HEK293 (cell line): Measurements from ENCODE around the gene BMS1.

Experiments
- CTCF ChIA-PET: fragments of 350-600 bp; formaldehyde crosslinking; extraction: SDS; loops from one replicate; lab custom pipeline; 2021; ENCODE audit warnings: antibody characterized with exemption; lab: Yijun Ruan, JAX
- POLR2A ChIA-PET: fragments of 300-600 bp; formaldehyde crosslinking; extraction: SDS; loops from one replicate; lab custom pipeline; 2020; ENCODE audit warnings: antibody characterized with exemption, inconsistent platforms; lab: Yijun Ruan, JAX
- H3K27ac ChIP-seq: fragments of 200-500 bp; sonication (Bioruptor generic); 2 replicates; pipeline ENCODE4 v1.5.1; 2014; ENCODE audit warnings: low read depth, low read length, control low read depth, inconsistent platforms; ENCODE audit errors: extremely low read depth
- H3K36me3 ChIP-seq, 2 experiments: fragments of 200-500 bp in 1 of 2; sonication (Bioruptor generic) in 1 of 2; 1 replicate in 1 of 2; 2 replicates in 1 of 2; pipeline ENCODE4 v1.5.1; 2014 to 2017; ENCODE audit warnings: inconsistent platforms in 2 of 2, low read length in 2 of 2; ENCODE audit not compliant: control insufficient read depth in 2 of 2, insufficient read depth in 1 of 2
- H3K4me1 ChIP-seq: fragments of 200-500 bp; sonication (Bioruptor generic); 2 replicates; pipeline ENCODE4 v1.5.1; 2014; ENCODE audit warnings: mild to moderate bottlenecking, low read length, inconsistent platforms; ENCODE audit not compliant: control insufficient read depth, insufficient read depth
- H3K4me3 ChIP-seq: 2 replicates; pipeline ENCODE4 v1.5.1; 2011; ENCODE audit warnings: low read depth, mild to moderate bottlenecking, control low read depth, low read length, moderate library complexity
- H3K9me3 ChIP-seq: fragments of 200-500 bp; sonication (Bioruptor generic); 2 replicates; pipeline ENCODE4 v1.5.1; 2014; ENCODE audit warnings: low read depth, low read length, inconsistent platforms; ENCODE audit not compliant: control insufficient read depth, insufficient read depth
- BCL11B ChIP-seq: fragments of 450-650 bp; formaldehyde crosslinking; IDR thresholded peaks from 2 replicates; pipeline ENCODE4 v1.5.1; 2016; ENCODE audit warnings: low read depth, missing biosample characterization, missing genetic modification characterization
- GLIS2 ChIP-seq: fragments of 450-650 bp; formaldehyde crosslinking; IDR thresholded peaks from 2 replicates; pipeline ENCODE4 v1.5.1; 2016; ENCODE audit warnings: missing biosample characterization, missing genetic modification characterization
- OSR2 ChIP-seq: fragments of 450-650 bp; formaldehyde crosslinking; IDR thresholded peaks from 2 replicates; pipeline ENCODE4 v1.5.1; 2016; ENCODE audit warnings: missing biosample characterization, missing genetic modification characterization
- ZNF114 ChIP-seq: fragments of 450-650 bp; formaldehyde crosslinking; IDR thresholded peaks from 2 replicates; pipeline ENCODE4 v1.5.0; 2017; ENCODE audit warnings: missing biosample characterization, missing genetic modification characterization
- ZNF174 ChIP-seq: fragments of 450-650 bp; formaldehyde crosslinking; IDR thresholded peaks from 2 replicates; pipeline ENCODE4 v1.5.0; 2017; ENCODE audit warnings: missing biosample characterization, mild to moderate bottlenecking, missing genetic modification characterization
- ZNF175 ChIP-seq: fragments of 450-650 bp; formaldehyde crosslinking; IDR thresholded peaks from 2 replicates; pipeline ENCODE4 v1.5.1; 2016; ENCODE audit warnings: missing biosample characterization, missing genetic modification characterization
- ZNF184 ChIP-seq: fragments of 450-650 bp; IDR thresholded peaks from 2 replicates; pipeline ENCODE4 v1.5.1; 2018; ENCODE audit warnings: missing biosample characterization, mild to moderate bottlenecking, missing genetic modification characterization
- ZNF394 ChIP-seq: fragments of 450-650 bp; formaldehyde crosslinking; IDR thresholded peaks from 2 replicates; pipeline ENCODE4 v1.5.1; 2016; ENCODE audit warnings: missing biosample characterization, missing genetic modification characterization, mild to moderate bottlenecking, moderate library complexity, borderline replicate concordance
- ZNF513 ChIP-seq: fragments of 450-650 bp; IDR thresholded peaks from 2 replicates; pipeline ENCODE4 v1.5.1; 2018; ENCODE audit warnings: missing biosample characterization, missing genetic modification characterization
- ZNF555 ChIP-seq: fragments of 450-650 bp; formaldehyde crosslinking; conservative IDR thresholded peaks from 2 replicates; pipeline ENCODE4 v1.5.1; 2017; ENCODE audit warnings: missing biosample characterization, mild to moderate bottlenecking, missing genetic modification characterization, inconsistent platforms
- ZNF707 ChIP-seq: fragments of 450-650 bp; formaldehyde crosslinking; IDR thresholded peaks from 2 replicates; pipeline ENCODE4 v1.5.1; 2016; ENCODE audit warnings: missing biosample characterization, missing genetic modification characterization
- ZNF791 ChIP-seq: fragments of 450-650 bp; formaldehyde crosslinking; IDR thresholded peaks from 2 replicates; pipeline ENCODE4 v1.5.1; 2016; ENCODE audit warnings: missing biosample characterization, missing genetic modification characterization
- ZNF843 ChIP-seq: fragments of 450-650 bp; formaldehyde crosslinking; IDR thresholded peaks from 2 replicates; pipeline ENCODE4 v1.5.1; 2016; ENCODE audit warnings: missing biosample characterization, missing genetic modification characterization
- TF ChIP-seq, protein P1 (sequence below): fragments of 450-650 bp; formaldehyde crosslinking; IDR thresholded peaks from 2 replicates; pipeline ENCODE4 v1.5.1; 2016; ENCODE audit warnings: missing biosample characterization, missing genetic modification characterization
- TF ChIP-seq, protein P2 (sequence below): fragments of 450-650 bp; formaldehyde crosslinking; IDR thresholded peaks from 2 replicates; pipeline ENCODE4 v1.5.1; 2016; ENCODE audit warnings: missing biosample characterization, missing genetic modification characterization
- TF ChIP-seq, protein P3 (sequence below): fragments of 450-650 bp; formaldehyde crosslinking; IDR thresholded peaks from 2 replicates; pipeline ENCODE4 v1.5.1; 2016; ENCODE audit warnings: missing biosample characterization, missing genetic modification characterization

Gene BMS1

GRCh38 chr10:42802876-42803275 lies 20.3 kb downstream of the BMS1 start:
- no peaks in the 10 kb centered on the region for H3K9me3 ChIP-seq
- H3K4me3 ChIP-seq: no peak overlapping the region
- ChIA-PET CTCF (interaction anchor here (0.6 to 1.1 kb wide), 3 partner anchors 20 to 69 kb away, joined by 3 to 5 read pairs (median 4); partner anchors contain the start of gene BMS1), POLR2A (no interaction called here)
- no peak for TF ChIP-seq BCL11B (tag by site-specific recombination)
- no peak for TF ChIP-seq OSR2
- TF ChIP-seq GLIS2: no peak
- TF ChIP-seq ZNF843 (tag by site-specific recombination): no peak
- no peak for TF ChIP-seq ZNF791 (tag by site-specific recombination)
- no peak overlapping the region for H3K27ac ChIP-seq
- no peaks in the 10 kb centered on the region for H3K4me1 ChIP-seq
- H3K36me3 ChIP-seq: peaks cover 63 to 88% of the 10 kb centered on the region in 2 experiments

DNA sequence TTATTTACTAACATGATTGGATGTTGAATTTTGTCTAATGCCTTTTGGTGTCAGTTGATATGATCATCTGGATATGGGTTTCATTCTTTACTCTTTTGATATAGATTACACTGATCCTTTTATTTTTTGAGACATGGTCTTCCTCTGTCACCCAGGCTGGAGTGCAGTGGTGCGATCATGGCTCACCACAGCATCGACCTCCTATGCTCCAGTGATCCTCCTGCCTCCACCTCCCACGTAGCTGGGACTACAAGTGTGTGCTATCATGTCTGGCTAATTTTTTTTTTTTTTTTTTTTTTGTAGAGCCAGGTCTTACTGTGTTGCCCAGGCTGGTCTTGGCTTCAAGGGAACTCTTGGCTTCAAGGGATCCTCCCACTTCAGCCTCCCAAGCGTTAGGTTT lies 27.1 kb downstream of the BMS1 start:
- no peaks in the 10 kb centered on the region for H3K4me1 ChIP-seq
- TF ChIP-seq ZNF513 (no peak), ZNF175 (no peak), ZNF394 (tag by site-specific recombination) (no peak), ZNF707 (tag by site-specific recombination) (no peak), ZNF114 (tag by site-specific recombination) (no peak), ZNF843 (tag by site-specific recombination) (no peak), ZNF555 (tag by site-specific recombination) (no peak)
- TF ChIP-seq, protein P1, sequence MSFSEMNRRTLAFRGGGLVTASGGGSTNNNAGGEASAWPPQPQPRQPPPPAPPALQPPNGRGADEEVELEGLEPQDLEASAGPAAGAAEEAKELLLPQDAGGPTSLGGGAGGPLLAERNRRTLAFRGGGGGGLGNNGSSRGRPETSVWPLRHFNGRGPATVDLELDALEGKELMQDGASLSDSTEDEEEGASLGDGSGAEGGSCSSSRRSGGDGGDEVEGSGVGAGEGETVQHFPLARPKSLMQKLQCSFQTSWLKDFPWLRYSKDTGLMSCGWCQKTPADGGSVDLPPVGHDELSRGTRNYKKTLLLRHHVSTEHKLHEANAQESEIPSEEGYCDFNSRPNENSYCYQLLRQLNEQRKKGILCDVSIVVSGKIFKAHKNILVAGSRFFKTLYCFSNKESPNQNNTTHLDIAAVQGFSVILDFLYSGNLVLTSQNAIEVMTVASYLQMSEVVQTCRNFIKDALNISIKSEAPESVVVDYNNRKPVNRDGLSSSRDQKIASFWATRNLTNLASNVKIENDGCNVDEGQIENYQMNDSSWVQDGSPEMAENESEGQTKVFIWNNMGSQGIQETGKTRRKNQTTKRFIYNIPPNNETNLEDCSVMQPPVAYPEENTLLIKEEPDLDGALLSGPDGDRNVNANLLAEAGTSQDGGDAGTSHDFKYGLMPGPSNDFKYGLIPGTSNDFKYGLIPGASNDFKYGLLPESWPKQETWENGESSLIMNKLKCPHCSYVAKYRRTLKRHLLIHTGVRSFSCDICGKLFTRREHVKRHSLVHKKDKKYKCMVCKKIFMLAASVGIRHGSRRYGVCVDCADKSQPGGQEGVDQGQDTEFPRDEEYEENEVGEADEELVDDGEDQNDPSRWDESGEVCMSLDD (tag by site-specific recombination): no peak
- TF ChIP-seq, protein P2, sequence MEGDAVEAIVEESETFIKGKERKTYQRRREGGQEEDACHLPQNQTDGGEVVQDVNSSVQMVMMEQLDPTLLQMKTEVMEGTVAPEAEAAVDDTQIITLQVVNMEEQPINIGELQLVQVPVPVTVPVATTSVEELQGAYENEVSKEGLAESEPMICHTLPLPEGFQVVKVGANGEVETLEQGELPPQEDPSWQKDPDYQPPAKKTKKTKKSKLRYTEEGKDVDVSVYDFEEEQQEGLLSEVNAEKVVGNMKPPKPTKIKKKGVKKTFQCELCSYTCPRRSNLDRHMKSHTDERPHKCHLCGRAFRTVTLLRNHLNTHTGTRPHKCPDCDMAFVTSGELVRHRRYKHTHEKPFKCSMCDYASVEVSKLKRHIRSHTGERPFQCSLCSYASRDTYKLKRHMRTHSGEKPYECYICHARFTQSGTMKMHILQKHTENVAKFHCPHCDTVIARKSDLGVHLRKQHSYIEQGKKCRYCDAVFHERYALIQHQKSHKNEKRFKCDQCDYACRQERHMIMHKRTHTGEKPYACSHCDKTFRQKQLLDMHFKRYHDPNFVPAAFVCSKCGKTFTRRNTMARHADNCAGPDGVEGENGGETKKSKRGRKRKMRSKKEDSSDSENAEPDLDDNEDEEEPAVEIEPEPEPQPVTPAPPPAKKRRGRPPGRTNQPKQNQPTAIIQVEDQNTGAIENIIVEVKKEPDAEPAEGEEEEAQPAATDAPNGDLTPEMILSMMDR (tag by site-specific recombination): no peak
- TF ChIP-seq, protein P3, sequence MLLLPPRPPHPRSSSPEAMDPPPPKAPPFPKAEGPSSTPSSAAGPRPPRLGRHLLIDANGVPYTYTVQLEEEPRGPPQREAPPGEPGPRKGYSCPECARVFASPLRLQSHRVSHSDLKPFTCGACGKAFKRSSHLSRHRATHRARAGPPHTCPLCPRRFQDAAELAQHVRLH (tag by site-specific recombination): no peak
- TF ChIP-seq, all 188 proteins: peak for 0
- Histone ChIP-seq H3K36me3 (peaks cover 35 to 59% of the 10 kb centered on the region in 2 experiments), H3K27ac (no peak overlapping the region), H3K4me3 (no peak overlapping the region), H3K9me3 (no peaks in the 10 kb centered on the region)
- CTCF ChIA-PET: no interaction called here
- POLR2A ChIA-PET: no interaction called here

DNA sequence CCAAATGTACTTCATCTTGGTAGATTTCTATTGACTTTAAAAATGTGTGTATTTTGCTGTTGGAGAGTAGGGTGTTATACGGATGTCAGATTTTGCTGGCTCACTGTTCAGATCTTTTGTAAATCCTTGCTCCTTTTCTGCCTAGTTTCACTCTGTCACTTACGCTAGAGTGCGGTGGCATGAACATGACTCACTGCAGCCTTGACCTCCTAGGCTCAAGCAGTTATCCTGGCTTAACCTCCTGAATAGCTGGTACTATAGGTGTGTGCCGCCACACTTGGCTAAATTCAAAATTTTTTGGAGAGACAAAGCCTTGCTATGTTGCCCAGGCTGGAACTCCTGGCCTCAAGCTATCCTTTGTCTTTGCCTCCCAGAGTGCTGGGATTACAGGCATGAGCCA lies 29.4 kb downstream of the BMS1 start:
- Histone ChIP-seq H3K4me3 (no peak overlapping the region), H3K36me3 (peaks cover 26 to 53% of the 10 kb centered on the region in 2 experiments), H3K9me3 (no peaks in the 10 kb centered on the region), H3K27ac (no peak overlapping the region), H3K4me1 (no peaks in the 10 kb centered on the region)
- TF ChIP-seq ZNF184 (tag by site-specific recombination) (no peak), ZNF174 (tag by site-specific recombination) (no peak)
- POLR2A ChIA-PET: interaction anchor here (0.6 kb wide), 1 partner anchor 51 kb away, joined by 4 read pairs; no protein-coding TSS in a partner anchor
- CTCF ChIA-PET: no interaction called here
